DND-41 (cell line): ENCODE results near the gene STPG4.

ENCODE experiments used
- ATAC-seq: fragments of 200-7000 bp; cut with Tn5 transposase; 3 replicates; pipeline ENCODE4 v1.9.1; 2021; ENCODE audit warnings: low read depth; ENCODE audit not compliant: insufficient read depth
- DNase-seq: peaks from one replicate; pipeline ENCODE4 v3.0.0-alpha.2; 2020
- H2AFZ ChIP-seq: 2 replicates; pipeline ENCODE4 v1.6.0; 2012; ENCODE audit warnings: low read depth, low read length
- H3K27ac ChIP-seq: 2 replicates; pipeline ENCODE4 v1.5.1; 2012; ENCODE audit warnings: low read length, inconsistent platforms
- H3K27me3 ChIP-seq: fragments of 200-600 bp; sonication (generic); 2 replicates; pipeline ENCODE4 v1.6.0; 2012; ENCODE audit warnings: low read length, mild to moderate bottlenecking, inconsistent platforms; ENCODE audit not compliant: insufficient read depth, poor library complexity
- H3K36me3 ChIP-seq: 2 replicates; pipeline ENCODE4 v1.5.1; 2012; ENCODE audit warnings: low read length, inconsistent platforms; ENCODE audit not compliant: insufficient read depth
- H3K4me1 ChIP-seq: 2 replicates; pipeline ENCODE4 v1.5.1; 2012; ENCODE audit warnings: mild to moderate bottlenecking, low read length; ENCODE audit not compliant: insufficient read depth
- H3K4me2 ChIP-seq: 2 replicates; pipeline ENCODE4 v1.6.0; 2012; ENCODE audit warnings: mild to moderate bottlenecking, moderate library complexity, low read length, inconsistent platforms; ENCODE audit not compliant: insufficient read depth
- H3K4me3 ChIP-seq, 2 experiments: fragments of 200-600 bp in 1 of 2; shearing (Covaris generic) in 1 of 2; 2 replicates each; pipeline ENCODE4 v1.5.1; 2012 to 2016; ENCODE audit warnings: inconsistent platforms in 2 of 2, low read length in 2 of 2, mild to moderate bottlenecking in 2 of 2, low read depth in 1 of 2, moderate library complexity in 1 of 2
- H3K79me2 ChIP-seq: 2 replicates; pipeline ENCODE4 v1.6.0; 2012; ENCODE audit warnings: low read length, inconsistent platforms; ENCODE audit not compliant: insufficient read depth
- H3K9ac ChIP-seq: 2 replicates; pipeline ENCODE4 v1.6.0; 2012; ENCODE audit warnings: low read depth, mild to moderate bottlenecking, inconsistent platforms, low read length, moderate library complexity
- H3K9me3 ChIP-seq: 2 replicates; pipeline ENCODE4 v1.5.1; 2012; ENCODE audit warnings: low read length, moderate library complexity, mild to moderate bottlenecking, inconsistent platforms; ENCODE audit not compliant: insufficient read depth, severe bottlenecking
- H4K20me1 ChIP-seq: 2 replicates; pipeline ENCODE4 v1.6.0; 2012; ENCODE audit warnings: low read length; ENCODE audit not compliant: insufficient read depth
- EZH2 ChIP-seq: IDR thresholded peaks from 3 replicates; pipeline ENCODE4 v1.6.1; 2012; ENCODE audit warnings: borderline replicate concordance, low read depth, mild to moderate bottlenecking, moderate library complexity, low read length, inconsistent platforms; ENCODE audit not compliant: severe bottlenecking
- TF ChIP-seq, protein P1 (sequence below): IDR thresholded peaks from 2 replicates; pipeline ENCODE4 v1.5.1; 2012; ENCODE audit warnings: borderline replicate concordance, low read length, moderate library complexity, mild to moderate bottlenecking; ENCODE audit not compliant: poor library complexity, severe bottlenecking; ENCODE audit errors: extremely low read depth

The STPG4 gene

DNA sequence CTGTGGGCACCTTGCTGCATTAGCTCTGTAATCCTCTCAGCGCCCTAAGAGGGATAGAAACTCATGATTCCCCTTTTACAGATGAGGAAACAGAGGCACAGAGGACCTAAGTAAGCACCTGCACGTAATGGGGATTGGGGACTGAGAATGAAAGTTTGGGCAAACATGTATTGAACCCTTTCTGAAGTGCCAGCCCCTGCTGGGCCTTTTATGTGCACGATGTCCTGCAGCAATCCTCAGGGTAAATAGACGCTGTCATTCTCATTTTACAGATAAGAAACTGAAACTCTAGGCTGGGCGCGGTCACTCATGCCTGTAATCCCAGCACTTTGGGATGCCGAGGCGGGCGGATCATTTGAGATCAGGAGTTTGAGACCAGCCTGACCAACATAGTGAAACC is 117.4 kb downstream of the STPG4 start:
- H3K36me3 ChIP-seq = peaks cover 82% of the 10 kb centered on the region
- no peaks in the 10 kb centered on the region for H3K79me2 ChIP-seq
- no peaks in the 10 kb centered on the region for H3K4me1 ChIP-seq
- no peak overlapping the region for H3K9ac ChIP-seq
- TF ChIP-seq EZH2 = no peak
- TF ChIP-seq, protein P1, sequence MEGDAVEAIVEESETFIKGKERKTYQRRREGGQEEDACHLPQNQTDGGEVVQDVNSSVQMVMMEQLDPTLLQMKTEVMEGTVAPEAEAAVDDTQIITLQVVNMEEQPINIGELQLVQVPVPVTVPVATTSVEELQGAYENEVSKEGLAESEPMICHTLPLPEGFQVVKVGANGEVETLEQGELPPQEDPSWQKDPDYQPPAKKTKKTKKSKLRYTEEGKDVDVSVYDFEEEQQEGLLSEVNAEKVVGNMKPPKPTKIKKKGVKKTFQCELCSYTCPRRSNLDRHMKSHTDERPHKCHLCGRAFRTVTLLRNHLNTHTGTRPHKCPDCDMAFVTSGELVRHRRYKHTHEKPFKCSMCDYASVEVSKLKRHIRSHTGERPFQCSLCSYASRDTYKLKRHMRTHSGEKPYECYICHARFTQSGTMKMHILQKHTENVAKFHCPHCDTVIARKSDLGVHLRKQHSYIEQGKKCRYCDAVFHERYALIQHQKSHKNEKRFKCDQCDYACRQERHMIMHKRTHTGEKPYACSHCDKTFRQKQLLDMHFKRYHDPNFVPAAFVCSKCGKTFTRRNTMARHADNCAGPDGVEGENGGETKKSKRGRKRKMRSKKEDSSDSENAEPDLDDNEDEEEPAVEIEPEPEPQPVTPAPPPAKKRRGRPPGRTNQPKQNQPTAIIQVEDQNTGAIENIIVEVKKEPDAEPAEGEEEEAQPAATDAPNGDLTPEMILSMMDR = no peak
- no peak overlapping the region for H3K4me3 ChIP-seq
- H3K27ac ChIP-seq = no peak overlapping the region
- no peaks in the 10 kb centered on the region for H3K9me3 ChIP-seq
- ATAC-seq = no peak
- peaks cover 15% of the 10 kb centered on the region; the same call in 1 of the 2 replicates for H4K20me1 ChIP-seq
- DNase-seq = no peak
- no peak overlapping the region for H3K4me2 ChIP-seq
- H3K27me3 ChIP-seq = no peaks in the 10 kb centered on the region
- no peak overlapping the region for H2AFZ ChIP-seq
